Measurements from ENCODE around the gene GATA5.

GRCh38 chr20:62503401-62504178, 27.8 kb upstream of the GATA5 start:
- TF ChIP-seq, protein P1, sequence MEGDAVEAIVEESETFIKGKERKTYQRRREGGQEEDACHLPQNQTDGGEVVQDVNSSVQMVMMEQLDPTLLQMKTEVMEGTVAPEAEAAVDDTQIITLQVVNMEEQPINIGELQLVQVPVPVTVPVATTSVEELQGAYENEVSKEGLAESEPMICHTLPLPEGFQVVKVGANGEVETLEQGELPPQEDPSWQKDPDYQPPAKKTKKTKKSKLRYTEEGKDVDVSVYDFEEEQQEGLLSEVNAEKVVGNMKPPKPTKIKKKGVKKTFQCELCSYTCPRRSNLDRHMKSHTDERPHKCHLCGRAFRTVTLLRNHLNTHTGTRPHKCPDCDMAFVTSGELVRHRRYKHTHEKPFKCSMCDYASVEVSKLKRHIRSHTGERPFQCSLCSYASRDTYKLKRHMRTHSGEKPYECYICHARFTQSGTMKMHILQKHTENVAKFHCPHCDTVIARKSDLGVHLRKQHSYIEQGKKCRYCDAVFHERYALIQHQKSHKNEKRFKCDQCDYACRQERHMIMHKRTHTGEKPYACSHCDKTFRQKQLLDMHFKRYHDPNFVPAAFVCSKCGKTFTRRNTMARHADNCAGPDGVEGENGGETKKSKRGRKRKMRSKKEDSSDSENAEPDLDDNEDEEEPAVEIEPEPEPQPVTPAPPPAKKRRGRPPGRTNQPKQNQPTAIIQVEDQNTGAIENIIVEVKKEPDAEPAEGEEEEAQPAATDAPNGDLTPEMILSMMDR (IDR thresholded peaks at IDR 0.05; ENCODE audit: insufficient read depth, low read length, poor library complexity, severe bottlenecking), result no peak
- TF ChIP-seq EZH2phosphoT487 (conservative IDR thresholded peaks at IDR 0.05; ENCODE audit: low read length), result no peak

All from SU-DHL-6 (cell line).